ENCODE measurements around the gene NELFE. TPM values are rescaled to one million over a fixed set of nuclear protein-coding genes. Genes with fewer than 3 reads are reported as not detected.
A peak's percentile ranks its signal among the peaks of the same experiment; 100 is the strongest.

Gene NELFE
- total and polyA plus RNA-seq, 2 of the 13 experiments (the other 11 are each of a cell fraction or from before 2014, with no cell fraction given), result 51.3 to 69.8 TPM

- no peak for TF ChIP-seq NAIF1 (CRISPR knock-in tag; IDR thresholded peaks at IDR 0.05; ENCODE audit: borderline replicate concordance)
- no peak for TF ChIP-seq ZNF280D (CRISPR knock-in tag; IDR thresholded peaks at IDR 0.05)
- no peak for TF ChIP-seq HNRNPL (IDR thresholded peaks at IDR 0.05; ENCODE audit: low read depth, low read length)
- TF ChIP-seq ZNF513 (CRISPR knock-in tag; conservative IDR thresholded peaks at IDR 0.05), result no peak
- TF ChIP-seq ZNF710 (CRISPR knock-in tag; IDR thresholded peaks at IDR 0.05; ENCODE audit: borderline replicate concordance), result no peak
- TF ChIP-seq PRDM10 (CRISPR knock-in tag; IDR thresholded peaks at IDR 0.05; ENCODE audit: low read depth), result peak; percentile 34; the same call in 1 of the 2 replicates
- TF ChIP-seq SOX13 (IDR thresholded peaks at IDR 0.05), result no peak
- peak in 1 of 2 experiments; percentile 67; a peak in 2 of 4 replicates for TF ChIP-seq SOX13 (CRISPR knock-in tag; conservative IDR thresholded peaks at IDR 0.05 in 1 of 2, IDR thresholded peaks at IDR 0.05 in 1 of 2)
- no peak for TF ChIP-seq POGK (CRISPR knock-in tag; conservative IDR thresholded peaks at IDR 0.05)
- no peak for TF ChIP-seq ELF1 (CRISPR knock-in tag; IDR thresholded peaks at IDR 0.05)
- TF ChIP-seq ADNP (CRISPR knock-in tag; IDR thresholded peaks at IDR 0.05), result no peak
- TF ChIP-seq CEBPG (CRISPR knock-in tag; IDR thresholded peaks at IDR 0.05), result peak; percentile 50; the same call in 1 of the 2 replicates
- peak; percentile 87 for TF ChIP-seq ZNF281 (CRISPR knock-in tag; IDR thresholded peaks at IDR 0.05; ENCODE audit: borderline replicate concordance)
These were observed 38.0 kb downstream of the NELFE start (continued) for GRCh38 chr6:31920811-31921210.
